GM19351 (cell line): ENCODE measurements around the gene FCRLA.
A peak's percentile ranks its signal among the peaks of the same experiment; 100 is the strongest.

ENCODE experiments used
- ATAC-seq: cut with Tn5 transposase; IDR thresholded peaks from one replicate; pipeline ENCODE4 v1.9.1; 2021; ENCODE audit warnings: mild to moderate bottlenecking, moderate library complexity; ENCODE audit not compliant: unreplicated experiment

Gene FCRLA

DNA sequence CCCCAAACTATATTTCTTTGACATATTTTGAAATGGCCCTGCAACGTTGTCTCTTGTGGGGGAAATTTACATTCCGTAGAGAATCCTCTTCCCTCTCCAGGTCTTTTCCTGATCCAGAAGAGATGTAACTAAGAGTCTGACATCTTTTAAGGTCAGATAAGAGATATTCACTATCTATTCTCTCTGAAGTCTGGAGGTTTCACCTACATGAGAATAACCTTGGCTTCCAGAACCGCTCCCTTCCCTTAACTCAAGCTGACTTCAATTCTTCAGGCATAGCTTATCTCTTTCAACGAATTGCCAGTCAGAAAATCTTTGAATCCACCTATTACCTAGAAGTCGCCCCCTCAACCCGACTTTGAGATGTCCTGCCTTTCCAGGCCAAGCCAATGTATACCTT lies 24.2 kb downstream of the FCRLA start:
- ATAC-seq = no peak

DNA sequence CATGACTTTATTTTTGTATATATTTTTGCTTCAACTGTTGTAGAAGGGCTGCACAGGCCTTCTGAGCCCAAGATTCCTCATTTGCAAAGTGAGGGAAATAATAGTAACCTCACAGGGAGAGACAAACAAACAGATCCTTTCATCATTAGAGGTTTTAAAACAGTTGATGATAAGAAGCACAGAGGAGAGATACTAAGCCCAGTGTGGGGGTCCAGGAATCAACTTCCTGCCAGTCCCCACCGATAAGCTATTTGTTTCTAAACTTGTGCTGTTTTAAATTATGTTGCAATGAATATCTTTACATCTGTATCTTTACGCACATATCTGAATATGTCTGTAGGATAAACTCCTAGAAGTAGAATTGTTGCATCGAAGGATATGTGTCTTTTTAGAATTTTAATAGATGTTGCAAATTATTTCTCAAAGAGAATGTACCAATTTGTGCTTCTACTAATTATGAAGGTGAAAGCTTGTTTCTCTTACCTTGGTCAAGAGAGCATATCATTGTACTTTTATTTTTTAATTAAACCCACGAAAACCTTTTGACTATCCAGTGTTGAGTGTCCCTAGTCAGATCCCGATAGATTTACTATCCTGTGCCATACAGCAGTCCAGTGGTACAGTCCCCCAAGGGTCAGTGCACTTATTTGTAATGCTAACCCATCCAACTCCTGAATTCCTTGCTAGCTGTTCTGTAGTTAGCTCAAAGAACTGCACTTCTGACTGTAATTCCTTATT lies 25.1 kb downstream of the FCRLA start:
- no peak for ATAC-seq

DNA sequence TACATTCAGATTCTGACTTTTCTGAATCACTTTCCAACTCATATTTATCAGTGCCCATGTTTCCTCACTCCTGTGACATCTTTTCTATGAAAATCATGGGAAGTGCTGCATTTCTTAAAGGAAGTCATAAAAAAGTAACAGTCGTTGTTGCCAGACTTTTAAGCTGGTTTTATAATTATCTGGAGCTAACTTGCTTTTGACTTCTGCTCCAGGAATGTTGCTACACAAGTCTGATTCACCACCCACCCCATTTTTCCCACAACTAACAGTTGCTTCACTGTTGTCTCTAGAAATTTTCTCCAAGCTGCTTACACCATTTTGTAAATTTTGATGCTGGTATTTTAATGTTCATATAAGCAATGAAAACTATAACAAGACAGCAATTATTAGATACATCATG lies 26.5 kb downstream of the FCRLA start:
- ATAC-seq = no peak

DNA sequence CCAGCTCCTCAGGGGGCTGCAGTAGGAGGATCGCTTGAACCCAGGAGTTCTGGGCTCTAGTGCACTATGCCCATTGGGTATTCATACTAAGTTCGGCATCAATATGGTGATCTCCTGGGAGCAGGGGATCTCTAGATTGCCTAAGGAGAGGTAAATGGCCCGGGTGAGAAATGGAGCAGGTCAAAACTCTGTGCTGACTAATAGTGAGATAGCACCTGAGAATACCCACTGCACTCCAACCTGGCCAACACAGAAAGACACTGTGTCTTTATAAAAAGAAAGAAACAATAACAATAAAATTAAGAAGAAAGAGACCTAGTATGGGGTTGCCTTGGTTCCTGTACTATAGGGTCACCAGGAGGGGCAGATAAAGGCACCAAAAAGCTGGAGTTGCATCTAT lies 28.8 kb downstream of the FCRLA start:
- ATAC-seq = no peak

DNA sequence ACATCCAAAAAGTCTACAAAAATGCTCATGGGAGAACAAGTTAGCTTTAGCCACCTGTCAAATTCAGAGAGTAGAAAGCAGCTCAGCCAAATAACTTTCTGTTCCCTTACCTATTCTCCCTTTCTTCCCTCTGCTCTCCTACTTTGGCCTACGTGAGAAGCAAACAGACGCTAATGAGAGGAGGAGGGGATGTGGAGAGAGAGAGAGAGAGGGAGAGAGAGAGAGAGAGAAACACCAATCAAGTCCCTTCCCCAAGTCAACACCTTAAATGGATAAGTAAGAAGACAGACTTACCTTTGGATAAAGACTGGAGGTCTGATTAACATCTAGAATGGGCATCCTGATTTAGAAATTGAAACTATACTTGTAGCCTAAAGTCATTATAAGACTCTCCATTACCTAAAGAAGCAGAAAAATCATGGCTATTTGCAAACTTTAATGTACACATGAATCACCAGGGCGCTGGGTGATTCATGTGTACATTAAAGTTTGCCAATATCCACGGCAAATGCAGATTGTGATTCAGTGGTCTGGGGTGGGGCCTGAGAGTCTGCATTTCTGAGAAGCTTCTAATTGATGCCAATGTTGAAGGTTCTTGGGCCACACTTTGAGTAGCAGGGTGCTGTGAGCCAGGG lies 29.4 kb downstream of the FCRLA start:
- no peak for ATAC-seq

DNA sequence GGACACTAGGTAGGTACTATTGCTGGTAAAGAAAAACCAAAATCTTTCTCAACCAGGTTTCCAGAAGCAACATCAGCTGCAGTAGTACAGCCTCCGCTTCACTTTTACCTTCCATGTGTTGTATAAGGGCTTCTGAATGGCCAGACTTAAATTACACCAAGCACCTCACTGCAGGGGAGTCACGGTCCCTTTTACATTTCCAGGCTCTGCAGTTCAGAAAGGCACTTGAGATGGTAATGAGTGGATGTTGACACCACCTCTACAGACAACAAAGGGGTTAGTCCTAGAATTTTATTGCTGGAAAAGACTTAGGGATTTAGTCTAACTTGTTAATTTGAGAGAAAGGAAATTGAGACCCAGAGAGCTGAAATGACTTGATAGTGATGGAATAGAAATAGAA lies 30.6 kb downstream of the FCRLA start:
- ATAC-seq = no peak

DNA sequence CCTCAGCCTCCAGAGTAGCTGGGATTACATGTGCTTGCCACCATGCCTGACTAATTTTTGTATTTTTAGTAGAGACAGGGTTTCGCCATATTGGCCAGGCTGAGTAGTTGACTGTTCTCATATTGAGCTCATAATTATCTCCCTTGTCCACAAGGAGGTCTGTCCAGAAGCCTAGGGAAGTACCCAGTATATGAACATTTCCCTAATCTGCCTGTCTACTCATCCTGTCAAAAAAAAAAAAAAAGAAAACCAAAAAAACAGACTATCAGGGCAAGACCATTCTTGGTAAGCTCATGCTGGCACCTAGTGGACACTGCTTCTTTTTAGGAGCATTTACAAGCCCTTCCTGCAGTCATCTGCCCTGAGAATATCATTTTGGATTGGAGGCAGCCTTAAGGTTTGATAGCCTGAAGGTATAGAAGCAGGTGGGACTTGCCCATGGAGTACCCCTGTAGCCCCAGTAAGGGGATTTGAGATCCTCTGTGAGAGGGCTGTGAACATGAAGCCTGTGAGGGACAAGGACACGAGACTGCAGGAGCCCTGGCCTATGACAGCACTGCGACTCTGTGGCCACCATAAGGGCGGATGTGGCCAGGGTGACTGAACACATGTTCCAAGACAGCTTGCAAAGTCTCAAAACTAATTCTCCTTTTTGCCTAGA lies 31.7 kb downstream of the FCRLA start:
- peak; percentile 69 for ATAC-seq

DNA sequence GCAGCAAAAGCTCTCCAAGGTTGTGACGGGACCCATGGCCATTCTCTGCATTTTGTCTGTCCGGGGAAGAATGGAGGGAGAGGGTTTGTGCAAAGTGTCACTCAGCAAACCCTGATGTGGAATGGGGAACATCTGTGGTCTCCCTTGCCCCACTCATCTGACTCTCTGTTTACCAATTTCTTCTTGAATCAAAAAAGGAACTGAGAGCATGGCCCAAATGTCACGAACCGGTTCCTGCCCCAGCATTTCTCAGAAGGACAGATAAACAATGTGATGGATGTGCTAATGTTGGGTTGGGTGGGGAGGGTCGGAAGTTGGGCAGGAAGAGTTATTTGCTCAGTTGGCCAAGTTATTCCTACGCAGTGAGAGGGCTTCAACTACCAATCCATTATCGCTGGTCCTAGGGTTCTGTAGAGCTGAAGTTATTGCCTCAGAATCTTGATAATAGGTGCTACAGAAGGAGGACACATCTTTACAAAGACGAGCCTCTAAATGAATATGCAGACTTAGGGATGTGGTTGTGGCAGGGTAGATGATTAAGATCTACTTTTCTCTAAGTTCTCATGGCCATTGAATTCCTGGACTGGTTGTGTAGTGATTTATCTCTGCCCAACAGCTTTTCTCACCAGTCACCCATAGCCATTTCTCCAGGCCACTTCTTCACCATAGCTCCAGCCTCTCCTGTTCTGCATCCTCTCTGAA lies 33.0 kb downstream of the FCRLA start:
- no peak for ATAC-seq

DNA sequence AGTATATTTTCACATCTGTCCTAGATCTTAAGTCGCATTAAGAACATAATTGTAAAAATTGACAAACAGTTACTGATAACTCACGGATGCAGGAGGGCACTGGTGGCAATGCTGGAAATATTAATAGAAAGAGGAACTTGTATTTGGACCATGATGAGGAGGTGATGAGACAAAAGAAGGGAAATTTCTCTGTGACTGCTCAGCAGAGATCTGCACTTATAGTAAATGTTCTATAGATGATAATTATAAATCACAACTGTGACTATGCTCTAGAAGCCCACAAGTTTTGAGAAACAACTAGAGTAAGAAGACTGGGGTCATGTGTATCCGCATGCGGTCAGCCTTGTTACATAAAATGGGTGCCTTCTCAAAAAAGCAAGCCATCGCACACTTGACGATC lies 33.9 kb downstream of the FCRLA start:
- ATAC-seq = no peak

DNA sequence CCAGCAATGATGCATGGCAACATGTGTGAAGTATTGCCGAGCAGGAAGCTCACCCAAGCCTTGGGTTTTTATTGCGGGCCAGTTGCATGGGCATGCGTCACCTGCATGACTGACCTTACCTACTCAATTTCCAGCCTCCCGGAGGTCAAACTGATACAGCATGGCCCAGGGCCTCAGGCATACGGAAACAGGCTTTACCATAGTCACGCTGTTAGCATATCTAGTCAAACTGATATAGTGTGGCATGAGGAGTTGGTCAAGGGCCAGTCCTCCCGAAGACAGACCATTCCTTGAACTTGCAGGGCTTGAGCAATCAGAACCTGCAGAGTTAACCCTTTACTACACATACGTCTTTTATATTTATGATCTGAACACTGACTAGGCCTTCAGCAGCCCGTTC lies 36.2 kb downstream of the FCRLA start:
- ATAC-seq = no peak

DNA sequence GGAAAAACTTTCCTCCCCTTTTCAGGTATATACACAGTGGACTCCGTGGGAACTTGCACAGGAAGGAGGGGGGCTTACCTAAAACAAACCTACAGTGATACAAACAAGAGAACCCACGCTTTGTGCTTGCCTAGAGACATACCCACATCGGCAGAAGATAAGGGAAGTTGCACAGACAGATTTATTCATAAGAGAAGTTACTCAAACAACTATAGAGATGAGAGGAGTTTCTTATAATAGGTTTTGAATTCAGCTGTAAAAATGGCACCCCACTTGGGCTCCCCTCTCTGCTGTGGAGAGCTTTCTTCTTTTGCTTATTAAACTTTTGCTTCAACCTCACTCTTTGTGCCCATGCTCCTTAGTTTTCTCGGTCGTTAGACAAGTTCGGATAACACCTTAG lies 40.8 kb downstream of the FCRLA start:
- no peak for ATAC-seq

DNA sequence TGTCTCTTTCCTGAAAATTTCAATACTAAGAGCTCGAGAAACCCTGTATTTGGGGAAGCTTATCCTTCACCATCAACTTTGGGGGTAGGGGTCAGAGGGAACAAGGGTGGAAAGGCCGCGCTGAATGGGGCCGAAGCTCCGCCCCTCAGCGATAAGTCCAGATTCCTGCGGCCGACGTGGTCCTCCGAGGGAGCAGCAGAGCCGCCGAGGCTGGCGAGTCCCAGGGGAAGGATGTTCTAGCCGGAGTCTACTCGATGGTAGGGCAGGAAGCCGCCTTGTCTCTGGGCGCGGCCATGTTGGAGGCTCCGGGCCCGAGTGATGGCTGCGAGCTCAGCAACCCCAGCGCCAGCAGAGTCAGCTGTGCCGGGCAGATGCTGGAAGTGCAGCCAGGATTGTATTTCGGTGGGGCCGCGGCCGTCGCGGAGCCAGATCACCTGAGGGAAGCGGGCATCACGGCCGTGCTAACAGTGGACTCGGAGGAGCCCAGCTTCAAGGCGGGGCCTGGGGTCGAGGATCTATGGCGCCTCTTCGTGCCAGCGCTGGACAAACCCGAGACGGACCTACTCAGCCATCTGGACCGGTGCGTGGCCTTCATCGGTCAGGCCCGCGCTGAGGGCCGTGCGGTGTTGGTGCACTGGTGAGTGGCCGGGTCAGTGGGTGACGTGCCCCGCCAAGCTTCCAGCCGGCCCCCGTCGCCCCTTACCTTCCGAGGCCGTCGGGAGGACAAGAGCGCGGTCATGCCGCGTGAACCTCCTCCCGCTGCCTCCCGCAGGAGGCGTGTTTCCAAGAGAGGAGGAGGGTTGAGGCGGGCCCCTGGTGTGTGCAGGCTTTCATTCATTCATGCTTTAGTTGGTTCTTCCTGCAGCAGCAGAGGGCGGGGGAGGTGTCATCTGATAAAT lies 42.7 kb downstream of the FCRLA start, which contains the start of gene DUSP12:
DUSP12 (plus strand) TSS at position 278 of the 899 bp plus-strand sequence; CDS start at position 294, 16 bp downstream.
- peak; percentile 91 for ATAC-seq

DNA sequence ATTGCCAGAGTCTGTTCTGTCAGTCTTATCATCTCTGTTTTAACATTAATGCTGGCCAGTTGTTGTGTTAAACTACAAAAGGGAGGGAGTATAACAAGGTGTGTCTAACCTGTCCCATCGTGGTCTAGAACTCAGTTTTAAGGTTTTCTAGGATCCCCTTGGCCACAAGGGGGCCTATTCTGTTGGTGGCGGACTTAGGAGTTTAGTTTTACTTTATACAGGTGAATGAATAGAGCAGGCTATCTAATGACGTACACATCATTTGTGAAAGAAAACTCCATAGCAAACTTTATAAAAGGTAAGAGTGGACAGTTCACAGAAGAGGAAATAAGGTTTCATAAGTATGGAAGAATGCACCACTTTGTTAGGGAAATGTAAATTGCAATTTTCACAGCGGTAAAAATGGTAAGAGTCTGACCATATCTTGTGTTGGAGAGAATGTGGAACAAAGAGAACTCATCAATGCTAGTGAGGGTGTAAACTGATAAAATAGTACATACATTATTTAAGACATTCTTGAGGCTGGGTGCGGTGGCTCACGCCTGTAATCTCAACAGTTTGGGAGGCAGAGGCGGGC lies 56.6 kb downstream of the FCRLA start:
- no peak for ATAC-seq
